Erythroblast (primary cell): ENCODE data around the gene CSAD.

Source experiments
- GATA1 ChIP-seq: IDR thresholded peaks from 2 replicates; pipeline ENCODE4 v1.6.1; 2011; ENCODE audit warnings: low read depth, mild to moderate bottlenecking, control low read depth, low read length, moderate library complexity
- POLR2A ChIP-seq: IDR thresholded peaks from 2 replicates; pipeline ENCODE4 v1.6.1; 2011; ENCODE audit warnings: mild to moderate bottlenecking, low read length

- TF ChIP-seq POLR2A = no peak
- TF ChIP-seq GATA1 = no peak
Observed at GRCh38 chr12:53169644-53170043, 11.1 kb downstream of the CSAD start.
